Ramos (cell line): Measurements from ENCODE around the gene MCM3AP.
"Not testable (repeated sequence)": the region's sequence is repeated elsewhere in the genome, so short reads cannot be mapped to it uniquely, and the experiment has no call there.

Experiments used
- in situ Hi-C: fragments of 300-500 bp; cut with MboI; formaldehyde crosslinking; loops from one replicate; pipeline ENCODE4 v1.14.3; 2022; ENCODE audit warnings: low sequenced_read_pairs; ENCODE audit not compliant: unreplicated experiment

MCM3AP gene

DNA sequence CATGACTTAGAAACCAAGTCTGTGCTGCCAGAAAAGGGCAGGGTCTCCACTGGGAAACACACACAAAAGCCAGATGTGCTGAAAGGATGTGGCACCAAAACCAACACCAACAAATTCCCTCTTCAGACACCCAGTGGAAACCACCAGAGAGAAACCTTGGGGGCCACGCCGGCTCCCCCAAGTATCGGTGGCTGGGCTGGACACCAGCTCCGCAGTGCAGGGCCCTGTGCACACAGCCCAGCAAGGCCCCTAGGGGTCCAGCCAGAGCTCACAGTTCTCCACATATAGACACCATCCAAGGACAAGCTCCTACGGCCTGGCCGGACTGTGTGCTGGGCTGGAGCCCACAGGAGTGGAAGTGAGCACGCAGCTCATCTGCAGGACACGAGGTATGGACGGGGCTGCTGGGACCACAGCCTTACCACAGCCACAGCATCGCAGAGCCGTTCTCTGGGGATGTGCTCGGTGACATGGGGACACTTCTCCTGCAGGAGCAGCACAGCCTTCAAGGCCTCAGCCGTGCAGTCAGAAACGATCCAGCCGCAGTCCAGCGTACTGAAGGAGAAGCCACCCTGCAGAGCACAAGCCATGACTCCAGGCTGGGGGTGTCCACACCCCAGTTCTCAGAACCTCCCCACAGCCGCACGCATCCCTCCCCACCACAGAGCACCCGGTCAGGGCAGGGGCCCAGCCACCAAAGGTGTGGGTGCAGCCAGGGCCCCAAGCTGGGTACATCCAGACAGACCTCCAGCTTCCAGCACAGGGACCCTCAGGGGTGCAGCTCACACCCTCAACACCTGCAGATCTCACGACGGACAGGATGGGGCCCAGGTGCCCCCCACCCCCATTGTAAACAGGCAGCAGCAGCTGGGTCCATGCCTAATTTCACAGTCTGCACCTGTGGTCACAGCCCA is 78.1 kb downstream of the MCM3AP start:
- in situ Hi-C loops = no loop called here

DNA sequence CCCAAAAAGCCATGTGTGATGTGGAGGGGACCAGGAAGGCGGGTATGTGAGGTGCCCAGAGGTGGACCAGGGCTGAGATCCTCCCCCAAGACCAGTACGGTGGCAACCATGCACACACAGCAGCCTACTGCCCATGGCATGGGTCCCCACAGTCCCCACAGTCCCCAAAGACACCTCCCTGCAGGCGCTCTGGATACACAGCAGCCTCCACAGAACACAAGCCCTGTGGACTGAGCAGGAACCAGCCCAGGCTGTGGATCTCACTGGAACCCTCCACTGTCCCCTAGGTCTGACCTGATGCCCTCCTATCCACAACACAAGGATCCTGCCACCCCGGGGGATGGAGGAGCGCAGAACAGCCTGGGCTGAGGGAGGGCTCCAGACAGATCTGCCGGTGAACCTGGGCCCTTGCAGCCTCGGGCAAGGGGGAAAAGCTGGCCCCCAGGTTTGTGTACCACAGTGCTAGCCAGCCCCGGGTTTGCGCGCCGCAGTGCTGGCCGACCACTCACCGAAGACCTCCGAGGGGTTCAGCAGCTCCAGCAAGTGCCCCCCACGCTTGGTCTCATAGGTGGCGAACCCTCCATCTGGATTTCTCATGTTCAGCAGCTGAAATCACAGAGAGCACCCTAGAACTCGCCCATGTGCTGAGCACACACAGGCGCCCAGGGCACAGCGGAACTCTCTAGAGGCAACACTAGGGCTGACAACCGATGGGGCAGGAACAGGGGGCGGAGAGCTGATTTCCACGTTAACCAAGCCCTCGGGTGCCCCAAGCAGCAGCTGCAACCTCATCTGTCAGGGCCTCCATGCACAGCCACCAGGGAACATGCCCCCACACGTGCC is 79.0 kb downstream of the MCM3AP start:
- in situ Hi-C loops = no loop called here

DNA sequence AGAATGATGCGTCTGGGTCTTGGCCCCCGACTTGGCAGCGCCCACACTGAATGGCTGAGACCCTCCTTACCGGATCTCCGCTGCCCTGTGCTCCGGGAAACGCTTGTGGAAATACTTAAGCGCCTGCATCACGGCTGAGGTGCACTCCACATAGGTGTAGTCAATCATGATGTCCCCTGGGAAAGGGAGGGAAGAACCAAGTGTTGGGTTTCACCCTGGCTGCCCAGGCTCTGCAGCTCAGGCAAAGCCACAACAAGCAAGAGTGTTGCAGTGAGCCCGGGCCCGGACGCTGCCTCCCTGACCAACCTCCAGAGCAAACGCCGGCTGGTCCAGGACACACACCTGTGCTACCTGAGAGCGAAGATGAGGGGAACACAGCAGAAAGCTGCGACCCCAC is 79.6 kb downstream of the MCM3AP start:
- in situ Hi-C loops = no loop called here

DNA sequence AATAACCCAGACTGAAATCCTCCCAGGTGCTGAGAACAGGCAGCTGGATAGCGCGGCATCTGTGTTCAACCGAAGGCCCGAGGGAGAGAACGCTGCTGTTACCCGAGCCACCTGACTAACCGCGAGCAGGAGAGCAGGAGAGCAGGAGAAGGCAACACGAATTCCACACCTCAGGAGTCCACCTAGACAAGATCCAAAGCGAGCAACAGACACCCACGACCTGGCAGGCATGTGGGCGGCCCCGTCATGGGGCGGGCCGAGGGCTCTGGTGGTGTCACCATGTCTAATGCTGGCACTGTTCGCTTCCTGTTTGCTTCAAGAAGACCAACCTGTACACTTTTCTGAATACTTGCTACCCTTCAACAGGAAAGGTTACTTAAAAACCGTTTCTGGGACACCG is 80.2 kb downstream of the MCM3AP start:
- in situ Hi-C loops = no loop called here

DNA sequence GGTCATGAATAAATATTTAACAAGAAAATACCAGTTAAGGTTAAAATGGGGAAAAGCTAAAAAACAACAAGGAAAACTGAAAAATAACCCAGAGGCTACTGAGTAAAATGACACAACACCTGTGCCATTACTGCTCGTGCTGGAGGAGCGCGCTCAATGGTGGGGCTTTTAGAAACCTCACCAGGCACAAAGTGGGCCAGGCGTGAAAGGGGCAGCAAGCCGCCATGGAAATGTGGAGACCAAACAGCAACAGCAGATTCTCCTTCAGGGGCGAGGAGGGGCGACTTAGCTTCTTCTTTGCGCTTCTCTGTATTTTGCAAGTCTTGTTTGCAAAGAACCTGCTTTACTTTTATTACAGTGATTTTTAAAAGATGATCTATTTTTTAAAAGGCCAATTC is 82.2 kb downstream of the MCM3AP start:
- in situ Hi-C loops = no loop called here

DNA sequence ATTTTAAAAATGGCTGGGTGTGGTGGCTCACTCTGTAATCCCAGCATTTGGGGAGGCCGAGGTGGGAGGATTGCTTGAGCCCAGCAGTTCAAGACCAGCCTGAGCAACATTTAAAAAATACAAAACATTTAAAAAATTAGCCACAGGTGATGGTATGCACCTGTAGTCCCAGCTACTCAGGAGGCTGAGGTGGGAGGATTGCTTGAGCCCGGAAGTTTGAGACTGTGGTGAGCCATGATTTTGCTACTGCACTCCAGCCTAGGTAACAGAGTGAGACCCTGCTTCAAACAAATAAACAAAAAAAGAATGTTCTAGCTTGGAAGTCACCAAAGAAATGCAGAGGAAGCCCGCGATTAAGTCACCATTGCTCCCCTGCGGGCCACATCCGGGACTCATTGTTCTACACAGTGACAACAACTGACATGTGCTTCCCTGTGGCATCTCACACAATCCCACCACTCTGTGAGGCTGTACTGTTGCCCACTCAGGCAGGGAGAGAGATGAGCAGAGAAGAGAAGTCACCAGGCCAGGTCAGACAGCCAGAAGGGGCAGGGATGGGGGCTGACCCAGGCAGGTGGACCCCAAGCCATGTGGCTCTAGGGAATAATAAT is 82.7 kb downstream of the MCM3AP start:
- in situ Hi-C loops = no loop called here

DNA sequence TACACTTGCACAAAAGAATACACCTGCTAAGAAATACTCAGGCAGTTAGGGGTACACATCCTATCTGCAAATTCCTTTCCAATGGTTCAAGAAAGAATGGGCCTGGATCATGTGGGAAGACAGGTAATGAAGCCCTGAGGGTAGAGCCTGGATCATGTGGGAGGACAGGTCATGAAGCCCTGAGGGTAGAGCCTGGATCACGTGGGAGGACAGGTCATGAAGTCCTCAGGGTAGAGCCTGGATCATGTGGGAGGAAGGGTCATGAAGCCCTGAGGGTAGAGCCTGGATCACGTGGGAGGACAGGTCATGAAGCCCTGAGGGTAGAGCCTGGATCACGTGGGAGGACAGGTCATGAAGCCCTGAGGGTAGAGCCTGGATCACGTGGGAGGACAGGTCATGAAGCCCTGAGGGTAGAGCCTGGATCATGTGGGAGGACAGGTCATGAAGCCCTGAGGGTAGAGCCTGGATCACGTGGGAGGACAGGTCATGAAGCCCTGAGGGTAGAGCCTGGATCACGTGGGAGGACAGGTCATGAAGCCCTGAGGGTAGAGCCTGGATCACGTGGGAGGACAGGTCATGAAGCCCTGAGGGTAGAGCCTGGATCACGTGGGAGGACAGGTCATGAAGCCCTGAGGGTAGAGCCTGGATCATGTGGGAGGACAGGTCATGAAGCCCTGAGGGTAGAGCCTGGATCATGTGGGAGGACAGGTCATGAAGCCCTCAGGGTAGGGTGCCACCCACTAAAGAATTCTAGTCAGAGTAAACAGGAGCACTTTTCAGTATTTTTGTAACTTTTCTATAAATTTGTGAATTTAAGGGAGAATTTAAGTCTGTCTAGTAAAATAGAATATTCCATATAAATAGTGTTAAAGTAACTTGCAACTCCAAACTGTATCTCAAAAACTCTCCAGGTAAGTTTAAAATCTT is 84.3 kb downstream of the MCM3AP start:
- in situ Hi-C loops = not testable (repeated sequence)

DNA sequence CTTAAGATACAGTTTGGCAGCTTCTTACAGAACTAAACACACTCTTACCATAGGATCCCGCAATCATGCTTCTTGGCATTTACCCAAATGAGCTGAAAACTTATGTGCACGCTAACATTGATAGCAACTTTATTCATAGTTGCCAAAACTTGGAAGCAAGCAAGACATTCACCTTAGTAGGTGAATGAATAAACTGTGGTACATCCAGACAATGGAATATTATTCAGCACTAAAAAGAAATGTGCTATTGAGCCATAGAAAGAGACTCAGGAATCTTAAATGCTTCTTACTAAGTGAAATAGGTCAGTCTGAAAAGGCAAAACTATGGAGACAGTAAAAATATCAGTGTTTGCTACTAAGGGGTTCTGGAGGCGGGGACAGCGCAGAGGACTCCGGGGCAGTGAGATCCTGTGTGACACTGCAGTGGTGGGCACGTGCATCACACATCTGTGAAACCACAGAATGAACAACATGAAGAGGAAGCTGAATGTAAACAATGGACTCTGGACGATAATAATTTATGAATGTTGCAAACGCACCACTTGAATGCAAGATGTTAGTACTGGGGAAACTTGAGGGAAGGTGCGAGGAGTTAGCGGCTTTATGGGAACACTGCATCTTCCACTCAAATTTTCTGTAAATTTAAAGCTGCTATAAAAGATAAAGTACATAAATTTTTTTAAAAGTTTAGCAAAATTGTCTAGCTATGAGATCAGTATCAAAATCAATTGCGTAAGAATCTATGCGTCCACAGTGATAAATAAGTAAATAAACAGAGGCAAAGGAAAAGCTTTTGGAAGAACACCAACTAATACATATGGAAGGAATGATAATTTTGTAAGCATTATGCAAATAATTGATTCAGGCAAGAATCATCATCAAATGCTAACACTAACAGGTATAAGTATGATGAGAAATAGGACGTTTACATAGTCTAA is 85.7 kb downstream of the MCM3AP start:
- in situ Hi-C loops = no loop called here

DNA sequence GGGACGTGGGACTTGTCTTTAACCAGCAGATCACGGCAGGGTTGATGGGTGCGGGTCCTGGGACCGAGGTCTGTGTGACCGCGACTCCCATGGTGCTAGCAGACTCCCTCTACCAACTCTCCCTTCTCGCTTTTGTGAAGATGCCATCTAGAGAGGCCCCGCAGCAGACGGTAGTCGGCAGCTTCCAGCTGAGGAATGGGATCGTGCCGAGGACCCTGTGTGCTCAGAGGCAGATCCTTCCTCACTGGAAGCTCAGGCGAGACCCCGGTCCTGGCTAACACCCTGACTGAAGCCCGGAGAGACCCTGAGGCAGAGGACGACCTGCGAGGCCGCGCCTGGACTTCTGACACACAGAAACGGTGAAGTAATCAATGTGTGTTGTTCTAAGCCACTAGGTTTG is 88.7 kb downstream of the MCM3AP start:
- in situ Hi-C loops = no loop called here

DNA sequence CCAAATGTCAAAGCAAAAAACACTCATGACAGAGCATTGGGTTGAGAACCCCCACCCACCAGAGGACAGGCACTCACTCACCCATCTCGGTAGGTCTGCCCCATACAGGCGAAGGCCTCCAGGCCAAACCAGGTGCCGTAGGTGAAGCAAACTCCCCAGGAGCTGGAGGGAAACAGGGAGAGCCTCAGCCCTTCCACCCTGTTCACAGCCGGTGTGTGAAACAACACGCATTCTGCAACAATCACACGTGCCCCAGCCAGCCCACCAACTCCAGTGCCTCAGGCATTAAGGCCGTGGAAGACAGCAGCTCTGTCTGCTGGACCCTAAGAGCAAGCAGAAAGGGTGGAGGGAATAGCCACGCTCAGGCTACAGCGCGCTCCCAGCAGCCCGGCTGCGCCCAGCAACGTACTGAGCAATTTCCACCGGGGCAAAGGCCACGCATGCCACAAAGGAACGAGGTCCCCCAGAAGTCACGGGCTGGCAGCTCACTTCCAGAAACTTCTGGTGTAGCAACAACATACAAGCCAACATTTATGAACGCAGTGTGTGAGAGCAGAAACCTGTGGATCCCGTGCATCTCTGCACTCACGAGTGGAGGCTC is 89.7 kb downstream of the MCM3AP start:
- in situ Hi-C loops = no loop called here

DNA sequence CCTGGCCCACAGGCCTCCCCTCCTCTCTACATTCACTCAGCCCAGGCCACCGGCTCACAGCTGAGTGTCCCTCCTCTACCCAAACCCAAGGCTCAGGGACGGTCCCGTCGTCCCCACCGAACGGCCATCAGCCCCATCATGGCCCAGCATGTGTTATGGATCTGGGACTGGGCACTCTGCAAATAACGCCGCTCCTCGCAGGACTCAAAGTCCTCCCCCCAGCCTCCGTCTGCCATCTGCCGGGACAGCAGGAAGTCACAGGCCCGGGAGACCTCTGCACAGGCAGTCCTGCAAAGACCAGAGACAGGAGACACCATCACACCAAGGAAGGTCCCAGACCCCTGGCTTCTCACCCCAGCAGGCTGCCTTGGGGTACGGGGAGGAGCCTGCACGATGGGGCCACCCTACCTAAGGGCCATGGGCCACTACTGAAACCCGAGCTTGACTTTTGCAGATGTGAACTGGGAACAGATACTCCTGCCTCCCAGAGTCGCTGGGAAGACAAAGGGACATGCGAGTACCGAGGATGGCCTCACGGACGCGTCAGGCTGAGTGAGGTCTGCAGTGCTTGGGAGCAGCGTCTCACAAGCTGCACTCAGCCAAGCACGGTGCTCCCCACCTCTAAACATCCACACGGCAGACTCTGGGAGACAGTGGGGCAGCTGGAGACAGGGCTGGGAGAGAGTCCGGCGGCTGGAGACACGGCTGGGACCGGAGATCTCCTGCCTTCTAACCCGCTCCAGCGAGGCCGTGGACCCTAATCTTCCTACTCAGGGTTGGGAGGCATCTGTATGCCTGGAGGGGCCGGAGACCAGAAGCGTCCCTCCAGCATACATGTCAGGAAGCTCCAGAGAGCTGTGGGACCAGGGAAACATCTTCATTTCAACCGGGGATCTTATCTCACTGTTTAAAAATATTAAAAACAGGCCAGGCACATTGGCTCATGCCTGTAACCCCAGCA is 90.8 kb downstream of the MCM3AP start:
- in situ Hi-C loops = no loop called here

DNA sequence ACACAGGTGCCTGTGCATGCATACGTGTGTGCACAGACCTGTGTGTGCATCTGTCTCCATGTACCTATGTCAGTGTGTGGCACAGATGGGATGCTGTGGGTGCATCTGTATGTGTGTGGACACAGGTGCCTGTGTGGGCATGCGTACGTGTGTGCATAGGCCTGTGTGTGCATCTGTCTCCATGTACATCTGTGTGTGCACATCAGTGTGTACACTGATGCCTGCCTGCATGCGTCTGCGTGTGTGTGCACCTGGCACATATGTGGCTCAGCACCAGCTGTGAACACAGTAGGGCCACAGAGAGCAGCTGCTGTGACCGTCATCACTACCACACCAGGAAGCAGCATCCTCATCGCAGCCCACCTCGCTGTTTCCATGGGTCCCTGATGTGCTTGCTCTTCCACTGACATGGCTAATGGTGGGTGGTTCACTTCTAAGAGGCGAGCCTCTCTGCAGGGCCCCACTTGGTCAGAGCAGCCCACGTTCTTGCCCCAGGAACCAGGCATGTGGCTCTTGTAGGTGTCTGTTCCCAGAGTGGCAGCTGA is 91.5 kb downstream of the MCM3AP start:
- in situ Hi-C loops = no loop called here

DNA sequence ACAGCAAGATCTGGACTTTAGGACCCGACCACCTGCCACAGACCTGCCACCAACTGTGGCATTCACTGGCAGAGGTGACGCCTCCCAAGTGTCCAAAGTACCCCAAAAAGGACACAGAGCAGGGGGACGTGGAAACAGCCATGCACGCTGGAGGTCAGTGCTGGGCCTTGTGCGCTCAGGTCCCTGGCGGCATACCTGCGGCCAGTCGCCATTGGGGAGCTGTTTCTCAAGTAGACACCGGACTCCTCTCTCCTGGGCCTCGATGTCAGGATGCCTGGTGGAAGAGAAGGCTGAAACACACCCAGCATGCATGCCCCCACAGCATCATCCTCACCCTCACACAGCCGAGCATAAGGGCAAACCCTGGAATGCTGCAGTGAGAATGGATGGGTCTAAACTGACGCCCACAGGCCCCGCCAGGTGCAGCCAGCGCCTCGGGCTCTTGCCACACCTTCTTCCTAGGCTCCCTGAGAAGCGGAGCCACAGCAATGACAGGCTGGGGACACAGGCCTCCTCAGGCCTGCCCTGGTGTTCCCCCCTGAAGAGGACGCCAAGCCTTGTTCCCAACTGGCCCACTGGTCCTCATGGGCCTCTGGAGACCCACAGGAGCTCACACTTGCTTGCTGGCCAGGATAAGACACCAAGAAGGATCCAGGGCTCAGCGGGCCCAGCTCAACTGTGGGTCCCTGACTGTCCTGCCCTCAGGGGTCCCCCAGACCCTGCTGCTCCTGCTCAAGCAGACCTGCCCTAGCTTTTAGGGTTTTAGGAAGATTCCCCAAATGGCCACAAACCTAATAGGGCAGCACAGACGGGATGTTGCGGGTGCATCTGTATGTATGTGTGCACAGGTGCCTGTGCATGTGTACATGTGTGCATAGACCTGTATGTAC is 93.5 kb downstream of the MCM3AP start:
- in situ Hi-C loops = no loop called here

DNA sequence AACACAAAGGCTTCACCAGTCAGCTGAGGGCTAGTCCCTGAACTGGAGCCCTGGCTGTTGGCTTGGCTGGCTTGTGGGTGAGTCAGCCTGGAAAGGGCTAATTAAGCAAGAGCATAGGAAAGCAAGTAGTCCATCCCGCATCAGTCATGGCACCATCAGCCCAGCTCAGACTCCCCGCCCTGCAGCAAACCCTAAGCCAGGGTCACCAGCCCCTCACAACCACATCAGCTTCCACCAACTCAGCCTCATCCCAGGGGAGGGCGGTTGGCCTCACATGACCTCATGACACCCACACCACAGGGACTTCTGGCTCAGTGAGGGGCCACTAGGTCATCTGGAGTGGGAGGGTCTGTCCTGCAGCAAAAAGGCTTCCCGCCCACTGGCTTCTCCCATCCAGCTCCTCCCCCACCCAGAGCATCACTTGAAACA is 94.1 kb downstream of the MCM3AP start:
- in situ Hi-C loops = no loop called here

DNA sequence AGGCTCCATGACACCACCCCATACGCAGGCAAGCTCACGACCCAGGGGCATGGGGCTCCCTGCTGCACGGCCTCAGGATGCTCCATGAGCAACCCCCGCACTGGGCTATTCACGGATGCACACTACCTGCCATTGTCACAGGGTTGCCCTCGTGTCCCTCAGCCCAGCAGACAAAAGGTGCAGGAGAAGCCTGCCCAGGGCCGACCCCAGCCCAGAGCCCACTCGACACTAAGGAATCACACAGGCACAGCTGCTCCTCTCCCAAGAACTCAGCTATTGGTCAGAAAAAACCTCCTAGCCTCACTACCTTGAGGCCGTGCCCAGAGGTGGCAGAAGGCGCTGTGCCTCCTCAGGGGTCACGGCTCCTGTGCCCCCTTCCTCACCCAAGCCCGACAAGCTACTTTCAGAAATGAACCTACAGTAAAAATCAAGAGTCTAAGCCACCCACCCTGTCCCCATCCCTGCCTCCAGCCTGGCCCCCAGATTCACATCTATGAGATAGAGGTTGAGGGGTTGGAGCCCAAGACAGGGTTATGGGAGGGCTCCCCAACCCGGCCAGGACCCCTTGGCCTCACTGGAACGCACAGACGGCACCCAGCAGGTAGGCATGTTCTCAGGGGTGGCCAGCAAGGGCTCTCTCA is 94.8 kb downstream of the MCM3AP start:
- in situ Hi-C loops = no loop called here
